ENCODE measurements around the gene SYT9. TPM values are rescaled to one million over a fixed set of nuclear protein-coding genes. Genes with fewer than 3 reads are reported as not detected.

The SYT9 gene
- total RNA-seq, 2 donors from 2014 or later: 0.81 to 2.2 TPM

- no peaks in the 10 kb centered on the region for H3K27me3 Mint-ChIP-seq (ENCODE audit: insufficient read depth)
Observed at GRCh38 chr11:7484131-7484530, 232.4 kb downstream of the SYT9 start.

GRCh38 chr11:7484645-7485044 is 232.9 kb downstream of the SYT9 start:
- peaks cover 25% of the 10 kb centered on the region for H3K4me1 Mint-ChIP-seq
- no peaks in the 10 kb centered on the region for H3K9me3 Mint-ChIP-seq

More at GRCh38 chr11:7484131-7484530, 232.4 kb downstream of the SYT9 start:
- DNase-seq: no peak
- H3K36me3 Mint-ChIP-seq (ENCODE audit: low read depth): no peaks in the 10 kb centered on the region
- no peak overlapping the region for H3K4me3 ChIP-seq (ENCODE audit: low read length)
- no peak for TF ChIP-seq CTCF (conservative IDR thresholded peaks at IDR 0.05)
- no peaks in the 10 kb centered on the region for H3K36me3 ChIP-seq (ENCODE audit: control insufficient read depth, insufficient read depth, low read length)
- 90 to 95% methylated on average over 2 to 3 of the region's 3 CpGs for WGBS, 2 experiments (ENCODE audit: insufficient coverage in 1 of 2, insufficient read length in 1 of 2)
- H3K27ac ChIP-seq (ENCODE audit: low read depth, low read length): no peak overlapping the region
- no peak overlapping the region for H3K4me3 Mint-ChIP-seq
- peaks cover 15% of the 10 kb centered on the region for H3K4me1 ChIP-seq (ENCODE audit: control insufficient read depth, insufficient read depth, low read length)
- H3K27me3 ChIP-seq (ENCODE audit: control insufficient read depth, insufficient read depth, low read length, poor library complexity, severe bottlenecking): no peaks in the 10 kb centered on the region
- no peaks in the 10 kb centered on the region for H3K9me3 Mint-ChIP-seq
- H3K9me3 ChIP-seq (ENCODE audit: control insufficient read depth, low read length): no peaks in the 10 kb centered on the region
- H3K27ac Mint-ChIP-seq: no peak overlapping the region
- no peak overlapping the region for H3K9ac ChIP-seq (ENCODE audit: extremely low read depth, low read length, poor library complexity, severe bottlenecking)
- H3K4me1 Mint-ChIP-seq: peaks cover 25% of the 10 kb centered on the region

GRCh38 chr11:7485186-7486097 is 233.7 kb downstream of the SYT9 start, which contains the start of gene OLFML1:
Gene OLFML1, plus strand, starts transcription at chr11:7485506. Its CDS starts 370 bp downstream, at chr11:7485876.
- WGBS, 2 experiments (ENCODE audit: insufficient coverage in 1 of 2, insufficient read length in 1 of 2): 94 to 98% methylated on average over 12 to 14 of the region's 15 CpGs
- Mint-ChIP-seq H3K4me1 (peaks cover 25% of the 10 kb centered on the region), H3K36me3 (ENCODE audit: low read depth) (no peaks in the 10 kb centered on the region), H3K27ac (peak within 1 kb of the TSS; percentile 59), H3K4me3 (no peak within 1 kb of the TSS), H3K27me3 (ENCODE audit: insufficient read depth) (no peaks in the 10 kb centered on the region), H3K9me3 (no peaks in the 10 kb centered on the region)
- Histone ChIP-seq H3K4me1 (ENCODE audit: control insufficient read depth, insufficient read depth, low read length) (peaks cover 10% of the 10 kb centered on the region), H3K4me3 (ENCODE audit: low read length) (peak within 1 kb of the TSS; percentile 3), H3K27ac (ENCODE audit: low read depth, low read length) (no peak within 1 kb of the TSS), H3K9me3 (ENCODE audit: control insufficient read depth, low read length) (no peaks in the 10 kb centered on the region), H3K27me3 (ENCODE audit: control insufficient read depth, insufficient read depth, low read length, poor library complexity, severe bottlenecking) (no peaks in the 10 kb centered on the region), H3K36me3 (ENCODE audit: control insufficient read depth, insufficient read depth, low read length) (no peaks in the 10 kb centered on the region), H3K9ac (ENCODE audit: extremely low read depth, low read length, poor library complexity, severe bottlenecking) (no peak within 1 kb of the TSS)
- DNase-seq: peak; percentile 61
- TF ChIP-seq CTCF (conservative IDR thresholded peaks at IDR 0.05): no peak

More at GRCh38 chr11:7484645-7485044, 232.9 kb downstream of the SYT9 start:
- H3K36me3 Mint-ChIP-seq (ENCODE audit: low read depth): no peaks in the 10 kb centered on the region
- Histone ChIP-seq H3K9me3 (ENCODE audit: control insufficient read depth, low read length) (no peaks in the 10 kb centered on the region), H3K4me1 (ENCODE audit: control insufficient read depth, insufficient read depth, low read length) (peaks cover 15% of the 10 kb centered on the region), H3K9ac (ENCODE audit: extremely low read depth, low read length, poor library complexity, severe bottlenecking) (no peak overlapping the region), H3K36me3 (ENCODE audit: control insufficient read depth, insufficient read depth, low read length) (no peaks in the 10 kb centered on the region), H3K27ac (ENCODE audit: low read depth, low read length) (no peak overlapping the region), H3K27me3 (ENCODE audit: control insufficient read depth, insufficient read depth, low read length, poor library complexity, severe bottlenecking) (no peaks in the 10 kb centered on the region), H3K4me3 (ENCODE audit: low read length) (peak overlapping the region; percentile 3)
- peak; percentile 77 for DNase-seq
- H3K27me3 Mint-ChIP-seq (ENCODE audit: insufficient read depth): no peaks in the 10 kb centered on the region
- H3K27ac Mint-ChIP-seq: no peak overlapping the region
- no peak overlapping the region for H3K4me3 Mint-ChIP-seq
- 47 to 60% methylated on average over 1 to 3 of the region's 3 CpGs for WGBS, 2 experiments (ENCODE audit: insufficient coverage in 1 of 2, insufficient read length in 1 of 2)
- no peak for TF ChIP-seq CTCF (conservative IDR thresholded peaks at IDR 0.05)
